ENCODE results near the gene LMO1.

- TF ChIP-seq RCOR1 (IDR thresholded peaks at IDR 0.05; ENCODE audit: low read length) = no peak
- TF ChIP-seq PBX3 (IDR thresholded peaks at IDR 0.05) = no peak
- TF ChIP-seq SMC3 (IDR thresholded peaks at IDR 0.05; ENCODE audit: low read depth, low read length) = no peak
- TF ChIP-seq RAD21 (IDR thresholded peaks at IDR 0.05; ENCODE audit: low read length) = no peak
- TF ChIP-seq, protein P1, sequence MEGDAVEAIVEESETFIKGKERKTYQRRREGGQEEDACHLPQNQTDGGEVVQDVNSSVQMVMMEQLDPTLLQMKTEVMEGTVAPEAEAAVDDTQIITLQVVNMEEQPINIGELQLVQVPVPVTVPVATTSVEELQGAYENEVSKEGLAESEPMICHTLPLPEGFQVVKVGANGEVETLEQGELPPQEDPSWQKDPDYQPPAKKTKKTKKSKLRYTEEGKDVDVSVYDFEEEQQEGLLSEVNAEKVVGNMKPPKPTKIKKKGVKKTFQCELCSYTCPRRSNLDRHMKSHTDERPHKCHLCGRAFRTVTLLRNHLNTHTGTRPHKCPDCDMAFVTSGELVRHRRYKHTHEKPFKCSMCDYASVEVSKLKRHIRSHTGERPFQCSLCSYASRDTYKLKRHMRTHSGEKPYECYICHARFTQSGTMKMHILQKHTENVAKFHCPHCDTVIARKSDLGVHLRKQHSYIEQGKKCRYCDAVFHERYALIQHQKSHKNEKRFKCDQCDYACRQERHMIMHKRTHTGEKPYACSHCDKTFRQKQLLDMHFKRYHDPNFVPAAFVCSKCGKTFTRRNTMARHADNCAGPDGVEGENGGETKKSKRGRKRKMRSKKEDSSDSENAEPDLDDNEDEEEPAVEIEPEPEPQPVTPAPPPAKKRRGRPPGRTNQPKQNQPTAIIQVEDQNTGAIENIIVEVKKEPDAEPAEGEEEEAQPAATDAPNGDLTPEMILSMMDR (IDR thresholded peaks at IDR 0.05) = no peak
These were observed 10.1 kb downstream of the LMO1 start for GRCh38 chr11:8253566-8253965.
